HAP-1 (cell line): ENCODE data around the gene DUT.

Experiments
- DNase-seq, 2 experiments: peaks; one replicate each; pipeline ENCODE4 v3.0.0-alpha.2; 2016 to 2020; ENCODE audit warnings: low spot score in 2 of 2
- H3K27me3 ChIP-seq: fragments of 250-450 bp; sonication (Bioruptor Pico); 2 replicates; pipeline ENCODE4 v1.5.1; 2020; ENCODE audit warnings: low read depth, mild to moderate bottlenecking, moderate library complexity
- H3K36me3 ChIP-seq: fragments of 250-450 bp; sonication (Bioruptor Pico); replicated peaks from 2 replicates; pipeline ENCODE4 v1.5.1; 2020; ENCODE audit warnings: mild to moderate bottlenecking
- H3K4me1 ChIP-seq: fragments of 250-450 bp; sonication (Bioruptor Pico); 2 replicates; pipeline ENCODE4 v1.5.1; 2020; ENCODE audit warnings: mild to moderate bottlenecking
- H3K4me3 ChIP-seq: fragments of 250-450 bp; sonication (Bioruptor Pico); 2 replicates; pipeline ENCODE4 v1.5.1; 2020; ENCODE audit warnings: mild to moderate bottlenecking, moderate library complexity
- H3K9me3 ChIP-seq: fragments of 250-450 bp; sonication (Bioruptor Pico); 2 replicates; pipeline ENCODE4 v1.5.1; 2020; ENCODE audit warnings: mild to moderate bottlenecking, moderate library complexity
- in situ Hi-C: fragments of 300-500 bp; cut with MboI; formaldehyde crosslinking; loops from 3 replicates; pipeline ENCODE4 v1.14.3; 2020; ENCODE audit warnings: low sequenced_read_pairs, inconsistent platforms, mixed read lengths

Gene DUT

GRCh38 chr15:48366584-48367312 lies 35.5 kb downstream of the DUT start:
- Histone ChIP-seq H3K27me3 (no peaks in the 10 kb centered on the region), H3K36me3 (no peaks in the 10 kb centered on the region), H3K4me1 (no peaks in the 10 kb centered on the region), H3K9me3 (no peaks in the 10 kb centered on the region), H3K4me3 (no peak overlapping the region)
- in situ Hi-C loops: loop anchor here (25.0 kb wide), 1 partner anchor 496 kb away; no protein-coding TSS in a partner anchor
- no peak for DNase-seq

- in situ Hi-C loops: loop anchor here (25.0 kb wide), 1 partner anchor 495 kb away; no protein-coding TSS in a partner anchor
- DNase-seq: no peak
Observed at GRCh38 chr15:48367483-48367882, 36.3 kb downstream of the DUT start.

GRCh38 chr15:48370460-48370859 lies 39.2 kb downstream of the DUT start:
- Histone ChIP-seq H3K36me3 (no peaks in the 10 kb centered on the region), H3K9me3 (no peaks in the 10 kb centered on the region), H3K27me3 (peaks cover 4% of the 10 kb centered on the region; the same call in 1 of the 2 replicates), H3K4me1 (no peaks in the 10 kb centered on the region), H3K4me3 (no peak overlapping the region)
- in situ Hi-C loops: loop anchor here (25.0 kb wide), 1 partner anchor 492 kb away; no protein-coding TSS in a partner anchor
- no peak for DNase-seq

More at GRCh38 chr15:48367483-48367882, 36.3 kb downstream of the DUT start:
- no peaks in the 10 kb centered on the region for H3K9me3 ChIP-seq
- no peak overlapping the region for H3K4me3 ChIP-seq
- H3K36me3 ChIP-seq: no peaks in the 10 kb centered on the region
- no peaks in the 10 kb centered on the region for H3K27me3 ChIP-seq
- no peaks in the 10 kb centered on the region for H3K4me1 ChIP-seq

GRCh38 chr15:48371550-48371949 lies 40.3 kb downstream of the DUT start:
- Histone ChIP-seq H3K4me3 (no peak overlapping the region), H3K27me3 (peaks cover 4% of the 10 kb centered on the region; the same call in 1 of the 2 replicates), H3K9me3 (no peaks in the 10 kb centered on the region; the same call in 1 of the 2 replicates), H3K36me3 (no peaks in the 10 kb centered on the region), H3K4me1 (no peaks in the 10 kb centered on the region)
- in situ Hi-C loops: loop anchor here (25.0 kb wide), 1 partner anchor 491 kb away; no protein-coding TSS in a partner anchor
- no peak for DNase-seq

- Histone ChIP-seq H3K36me3 (no peaks in the 10 kb centered on the region), H3K4me1 (no peaks in the 10 kb centered on the region), H3K4me3 (no peak overlapping the region), H3K9me3 (no peaks in the 10 kb centered on the region; the same call in 1 of the 2 replicates), H3K27me3 (peaks cover 4% of the 10 kb centered on the region; the same call in 1 of the 2 replicates)
- DNase-seq: no peak
- in situ Hi-C loops: loop anchor here (25.0 kb wide), 1 partner anchor 490 kb away; no protein-coding TSS in a partner anchor
Observed at GRCh38 chr15:48371961-48372360, 40.7 kb downstream of the DUT start.

GRCh38 chr15:48373821-48374451 lies 42.7 kb downstream of the DUT start:
- in situ Hi-C loops: loop anchor here (25.0 kb wide), 1 partner anchor 488 kb away; no protein-coding TSS in a partner anchor
- DNase-seq: no peak
- no peaks in the 10 kb centered on the region for H3K36me3 ChIP-seq
- no peaks in the 10 kb centered on the region; the same call in 1 of the 2 replicates for H3K9me3 ChIP-seq
- H3K27me3 ChIP-seq: peaks cover 4% of the 10 kb centered on the region; the same call in 1 of the 2 replicates
- H3K4me3 ChIP-seq: no peak overlapping the region
- no peaks in the 10 kb centered on the region for H3K4me1 ChIP-seq

GRCh38 chr15:48374472-48374871 lies 43.2 kb downstream of the DUT start:
- Histone ChIP-seq H3K9me3 (no peaks in the 10 kb centered on the region; the same call in 1 of the 2 replicates), H3K36me3 (no peaks in the 10 kb centered on the region), H3K4me1 (no peaks in the 10 kb centered on the region), H3K4me3 (no peak overlapping the region), H3K27me3 (peaks cover 4% of the 10 kb centered on the region; the same call in 1 of the 2 replicates)
- in situ Hi-C loops: loop anchor here (25.0 kb wide), 1 partner anchor 488 kb away; no protein-coding TSS in a partner anchor
- DNase-seq: no peak

- no peak for DNase-seq
- in situ Hi-C loops: no loop called here
- Histone ChIP-seq H3K27me3 (peaks cover 4% of the 10 kb centered on the region; the same call in 1 of the 2 replicates), H3K4me3 (no peak overlapping the region), H3K4me1 (no peaks in the 10 kb centered on the region), H3K36me3 (no peaks in the 10 kb centered on the region), H3K9me3 (no peaks in the 10 kb centered on the region; the same call in 1 of the 2 replicates)
Observed at GRCh38 chr15:48375767-48376166, 44.5 kb downstream of the DUT start.

GRCh38 chr15:48380198-48380597 lies 49.0 kb downstream of the DUT start:
- in situ Hi-C loops: no loop called here

GRCh38 chr15:48381861-48382260 lies 50.6 kb downstream of the DUT start:
- H3K4me3 ChIP-seq: no peak overlapping the region
- H3K4me1 ChIP-seq: no peaks in the 10 kb centered on the region
- in situ Hi-C loops: no loop called here
- DNase-seq: no peak
- H3K9me3 ChIP-seq: no peaks in the 10 kb centered on the region
- no peaks in the 10 kb centered on the region for H3K27me3 ChIP-seq
- H3K36me3 ChIP-seq: no peaks in the 10 kb centered on the region

More at GRCh38 chr15:48380198-48380597, 49.0 kb downstream of the DUT start:
- DNase-seq: no peak
- no peak overlapping the region for H3K4me3 ChIP-seq
- no peaks in the 10 kb centered on the region; the same call in 1 of the 2 replicates for H3K9me3 ChIP-seq
- H3K36me3 ChIP-seq: no peaks in the 10 kb centered on the region
- no peaks in the 10 kb centered on the region for H3K4me1 ChIP-seq
- H3K27me3 ChIP-seq: no peaks in the 10 kb centered on the region

GRCh38 chr15:48383031-48383430 lies 51.8 kb downstream of the DUT start:
- no peak for DNase-seq
- Histone ChIP-seq H3K9me3 (no peaks in the 10 kb centered on the region), H3K4me3 (no peak overlapping the region), H3K36me3 (no peaks in the 10 kb centered on the region), H3K4me1 (no peaks in the 10 kb centered on the region), H3K27me3 (no peaks in the 10 kb centered on the region)
- in situ Hi-C loops: no loop called here

- no peak for DNase-seq
Observed at GRCh38 chr15:48384616-48385015, 53.4 kb downstream of the DUT start.

GRCh38 chr15:48385031-48385830 lies 54.0 kb downstream of the DUT start:
- Histone ChIP-seq H3K36me3 (no peaks in the 10 kb centered on the region), H3K27me3 (no peaks in the 10 kb centered on the region), H3K4me3 (no peak overlapping the region), H3K4me1 (no peaks in the 10 kb centered on the region), H3K9me3 (no peaks in the 10 kb centered on the region)
- in situ Hi-C loops: no loop called here
- DNase-seq: no peak

More at GRCh38 chr15:48384616-48385015, 53.4 kb downstream of the DUT start:
- Histone ChIP-seq H3K4me3 (no peak overlapping the region), H3K9me3 (no peaks in the 10 kb centered on the region), H3K27me3 (no peaks in the 10 kb centered on the region), H3K4me1 (no peaks in the 10 kb centered on the region), H3K36me3 (no peaks in the 10 kb centered on the region)
- in situ Hi-C loops: no loop called here
